Endodermal cell (in vitro differentiated cells): Measurements from ENCODE around the gene EEF1A1. TPM values are rescaled to one million over a fixed set of nuclear protein-coding genes. Genes with fewer than 3 reads are reported as not detected.
A peak's percentile ranks its signal among the peaks of the same experiment; 100 is the strongest.
"Not testable (repeated sequence)": the region's sequence is repeated elsewhere in the genome, so short reads cannot be mapped to it uniquely, and the experiment has no call there.

Experiments used
- DNase-seq: peaks from one replicate; pipeline ENCODE4 v3.0.0-alpha.2; 2017
- H3K27ac ChIP-seq: 2 replicates; pipeline ENCODE4 v1.5.1; 2013; ENCODE audit warnings: mild to moderate bottlenecking, low read depth, low read length, moderate library complexity
- H3K27me3 ChIP-seq: 2 replicates; pipeline ENCODE4 v1.6.1; 2013; ENCODE audit warnings: mild to moderate bottlenecking, low read length, moderate library complexity; ENCODE audit not compliant: insufficient read depth, control insufficient read depth, poor library complexity, severe bottlenecking
- H3K36me3 ChIP-seq: 2 replicates; pipeline ENCODE4 v1.7.0; 2013; ENCODE audit warnings: mild to moderate bottlenecking, low read length, moderate library complexity; ENCODE audit not compliant: control insufficient read depth, insufficient read depth
- H3K4me1 ChIP-seq: one replicate; pipeline ENCODE4 v1.7.0; 2013; ENCODE audit warnings: low read length; ENCODE audit not compliant: control insufficient read depth, insufficient read depth
- H3K4me3 ChIP-seq: 2 replicates; pipeline ENCODE4 v1.5.1; 2013; ENCODE audit warnings: mild to moderate bottlenecking, low read length, moderate library complexity
- H3K9ac ChIP-seq: 2 replicates; pipeline ENCODE4 v1.6.1; 2013; ENCODE audit warnings: mild to moderate bottlenecking, low read length, moderate library complexity; ENCODE audit not compliant: poor library complexity, severe bottlenecking; ENCODE audit errors: extremely low read depth
- H3K9me3 ChIP-seq: 2 replicates; pipeline ENCODE4 v1.6.1; 2013; ENCODE audit warnings: mild to moderate bottlenecking, low read length, moderate library complexity; ENCODE audit not compliant: control insufficient read depth
- H3K27ac Mint-ChIP-seq: 2 replicates; pipeline ENCODE4 v1.8.0; 2020; ENCODE audit warnings: mixed read lengths
- H3K27me3 Mint-ChIP-seq: 2 replicates; pipeline ENCODE4 v1.8.0; 2021; ENCODE audit warnings: mild to moderate bottlenecking, mixed read lengths; ENCODE audit not compliant: insufficient read depth
- H3K36me3 Mint-ChIP-seq: 2 replicates; pipeline ENCODE4 v1.8.0; 2020; ENCODE audit warnings: low read depth, mixed read lengths
- H3K4me1 Mint-ChIP-seq: 2 replicates; pipeline ENCODE4 v1.8.0; 2020; ENCODE audit warnings: mixed read lengths
- H3K4me3 Mint-ChIP-seq: 2 replicates; pipeline ENCODE4 v1.8.0; 2020; ENCODE audit warnings: mild to moderate bottlenecking, moderate library complexity, mixed read lengths
- H3K9me3 Mint-ChIP-seq: 2 replicates; pipeline ENCODE4 v1.8.0; 2020; ENCODE audit warnings: mild to moderate bottlenecking, mixed read lengths
- WGBS, 2 experiments: methylation state at CpG; one replicate each; pipeline versions ENCODE4 v1.1.5 to v1.1.7; 2013; ENCODE audit warnings: missing lambda C conversion rate in 2 of 2, mixed read lengths in 1 of 2; ENCODE audit not compliant: insufficient coverage in 1 of 2, insufficient read length in 1 of 2; 5-methylcytosine and 5-hydroxymethylcytosine counted together
- long read RNA-seq, 4 experiments: library from polyadenylated mRNA in 2 of 4; library from RNA in 1 of 4; library from capped mRNA in 1 of 4; stranded (forward) in 3 of 4; unstranded in 1 of 4; transcript quantifications; one replicate each; pipeline ENCODE4 v2.0.0, GENCODE V29; 2020 to 2021; ENCODE audit warnings: inconsistent platforms in 1 of 4
- polyA plus RNA-seq, 2 experiments: library from polyadenylated mRNA; stranded (reverse); fragments of 50-300 nt; gene quantifications; one replicate each; pipeline ENCODE4 v1.2.3, GENCODE V29; 2013
- total RNA-seq, 2 donors: library from RNA; stranded (reverse); fragmentation: NEBNext Ultra II Directional in 1 of 2; extraction: Animal tissue kit (Norgen Biotek cat#: 25700) in 1 of 2; gene quantifications; 2 replicates in 1 of 2; 3 replicates in 1 of 2; pipeline ENCODE4 v1.2.1, GENCODE V29; 2021
- TF ChIP-seq, protein P1 (sequence below): fragments of 200-600 bp; sonication (generic); conservative IDR thresholded peaks from 2 replicates; pipeline ENCODE4 v1.5.0; 2021; ENCODE audit warnings: antibody characterized with exemption, mild to moderate bottlenecking

EEF1A1 gene
- total RNA-seq: over 10,000 TPM in 1 of 2 donors, 1,000 to 10,000 TPM in 1; 8,118 to 11,075 TPM
- 8,040 TPM for polyA plus RNA-seq (2013, experiment 1 of 2)
- polyA plus RNA-seq (2013, experiment 2 of 2): 7,552 TPM
- long read RNA-seq, experiment 1, full-length matches to known transcripts: 2,800 of 3,914 reads
- long read RNA-seq, experiment 1, partial matches to known transcripts: 810 of 3,914 reads
- long read RNA-seq, experiment 1, other reads (novel, unspliced or antisense): 304 of 3,914 reads
- long read RNA-seq, experiment 2, full-length matches to known transcripts: 2,093 of 2,496 reads
- long read RNA-seq, experiment 2, partial matches to known transcripts: 390 of 2,496 reads
- long read RNA-seq, experiment 2, other reads (novel, unspliced or antisense): 13 of 2,496 reads
- long read RNA-seq, experiment 3, full-length matches to known transcripts: 33,485 of 33,866 reads
- long read RNA-seq, experiment 3, partial matches to known transcripts: 160 of 33,866 reads
- long read RNA-seq, experiment 3, other reads (novel, unspliced or antisense): 221 of 33,866 reads
- long read RNA-seq, experiment 4, full-length matches to known transcripts: 19,431 of 21,583 reads
- long read RNA-seq, experiment 4, partial matches to known transcripts: 2,011 of 21,583 reads
- long read RNA-seq, experiment 4, other reads (novel, unspliced or antisense): 141 of 21,583 reads

DNA sequence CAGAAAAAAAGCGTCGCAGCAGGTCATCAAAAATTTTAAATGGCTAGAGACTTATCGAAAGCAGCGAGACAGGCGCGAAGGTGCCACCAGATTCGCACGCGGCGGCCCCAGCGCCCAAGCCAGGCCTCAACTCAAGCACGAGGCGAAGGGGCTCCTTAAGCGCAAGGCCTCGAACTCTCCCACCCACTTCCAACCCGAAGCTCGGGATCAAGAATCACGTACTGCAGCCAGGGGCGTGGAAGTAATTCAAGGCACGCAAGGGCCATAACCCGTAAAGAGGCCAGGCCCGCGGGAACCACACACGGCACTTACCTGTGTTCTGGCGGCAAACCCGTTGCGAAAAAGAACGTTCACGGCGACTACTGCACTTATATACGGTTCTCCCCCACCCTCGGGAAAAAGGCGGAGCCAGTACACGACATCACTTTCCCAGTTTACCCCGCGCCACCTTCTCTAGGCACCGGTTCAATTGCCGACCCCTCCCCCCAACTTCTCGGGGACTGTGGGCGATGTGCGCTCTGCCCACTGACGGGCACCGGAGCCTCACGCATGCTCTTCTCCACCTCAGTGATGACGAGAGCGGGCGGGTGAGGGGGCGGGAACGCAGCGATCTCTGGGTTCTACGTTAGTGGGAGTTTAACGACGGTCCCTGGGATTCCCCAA, at the start of gene EEF1A1:
Gene EEF1A1 (minus strand): TSS at position 345 of the 663 bp plus-strand sequence. CDS start 1,006 bp downstream, outside the sequence.
- peak within 1 kb of the TSS; percentile 99 for H3K4me3 Mint-ChIP-seq
- WGBS, 2 experiments: 0 to 1% methylated on average over 22 to 53 of the region's 53 CpGs
- H3K9me3 Mint-ChIP-seq: no peaks in the 10 kb centered on the region
- H3K4me1 ChIP-seq: no peaks in the 10 kb centered on the region
- peak; percentile 100 for DNase-seq
- H3K27me3 ChIP-seq: no peaks in the 10 kb centered on the region
- peaks cover 19% of the 10 kb centered on the region for H3K4me1 Mint-ChIP-seq
- peaks cover 45% of the 10 kb centered on the region for H3K36me3 ChIP-seq
- TF ChIP-seq, protein P1, sequence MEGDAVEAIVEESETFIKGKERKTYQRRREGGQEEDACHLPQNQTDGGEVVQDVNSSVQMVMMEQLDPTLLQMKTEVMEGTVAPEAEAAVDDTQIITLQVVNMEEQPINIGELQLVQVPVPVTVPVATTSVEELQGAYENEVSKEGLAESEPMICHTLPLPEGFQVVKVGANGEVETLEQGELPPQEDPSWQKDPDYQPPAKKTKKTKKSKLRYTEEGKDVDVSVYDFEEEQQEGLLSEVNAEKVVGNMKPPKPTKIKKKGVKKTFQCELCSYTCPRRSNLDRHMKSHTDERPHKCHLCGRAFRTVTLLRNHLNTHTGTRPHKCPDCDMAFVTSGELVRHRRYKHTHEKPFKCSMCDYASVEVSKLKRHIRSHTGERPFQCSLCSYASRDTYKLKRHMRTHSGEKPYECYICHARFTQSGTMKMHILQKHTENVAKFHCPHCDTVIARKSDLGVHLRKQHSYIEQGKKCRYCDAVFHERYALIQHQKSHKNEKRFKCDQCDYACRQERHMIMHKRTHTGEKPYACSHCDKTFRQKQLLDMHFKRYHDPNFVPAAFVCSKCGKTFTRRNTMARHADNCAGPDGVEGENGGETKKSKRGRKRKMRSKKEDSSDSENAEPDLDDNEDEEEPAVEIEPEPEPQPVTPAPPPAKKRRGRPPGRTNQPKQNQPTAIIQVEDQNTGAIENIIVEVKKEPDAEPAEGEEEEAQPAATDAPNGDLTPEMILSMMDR: no peak
- peak within 1 kb of the TSS; percentile 97 for H3K27ac ChIP-seq
- peak within 1 kb of the TSS; percentile 92 for H3K4me3 ChIP-seq
- H3K36me3 Mint-ChIP-seq: peaks cover 50% of the 10 kb centered on the region
- H3K27ac Mint-ChIP-seq: peak within 1 kb of the TSS; percentile 100
- no peaks in the 10 kb centered on the region for H3K9me3 ChIP-seq
- peak within 1 kb of the TSS; percentile 99 for H3K9ac ChIP-seq
- H3K27me3 Mint-ChIP-seq: no peaks in the 10 kb centered on the region

DNA sequence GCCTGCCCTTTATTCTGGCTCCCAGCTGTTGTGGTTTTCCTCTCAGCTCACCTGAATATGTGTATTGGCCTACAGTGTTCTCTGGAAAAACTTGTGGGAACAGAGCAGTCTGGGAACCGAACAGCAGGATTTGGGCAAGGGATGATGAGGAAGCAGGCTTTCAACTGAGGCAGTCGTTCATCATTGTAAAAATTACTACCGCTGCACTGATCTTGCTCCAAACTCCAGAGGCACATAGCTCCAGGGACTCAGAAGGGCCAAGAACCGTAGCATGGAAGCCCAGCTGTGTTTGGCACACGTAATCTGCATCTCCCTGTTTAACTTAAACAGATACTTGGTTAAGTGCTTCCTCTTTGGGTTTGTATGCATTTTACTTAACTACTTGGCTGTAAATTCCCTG, 48.3 kb upstream of the EEF1A1 start:
- H3K27me3 ChIP-seq: no peaks in the 10 kb centered on the region
- H3K9ac ChIP-seq: no peak overlapping the region
- Mint-ChIP-seq H3K27me3 (peaks cover 3% of the 10 kb centered on the region), H3K36me3 (no peaks in the 10 kb centered on the region), H3K4me1 (no peaks in the 10 kb centered on the region), H3K27ac (no peak overlapping the region), H3K9me3 (peaks cover 19% of the 10 kb centered on the region), H3K4me3 (no peak overlapping the region)
- DNase-seq: no peak
- no peaks in the 10 kb centered on the region for H3K36me3 ChIP-seq
- TF ChIP-seq, protein P1: no peak
- no peak overlapping the region for H3K27ac ChIP-seq
- 91 to 94% methylated on average over 4 to 5 of the region's 5 CpGs for WGBS, 2 experiments
- no peaks in the 10 kb centered on the region for H3K4me1 ChIP-seq
- H3K9me3 ChIP-seq: peaks cover 10% of the 10 kb centered on the region
- H3K4me3 ChIP-seq: no peak overlapping the region

DNA sequence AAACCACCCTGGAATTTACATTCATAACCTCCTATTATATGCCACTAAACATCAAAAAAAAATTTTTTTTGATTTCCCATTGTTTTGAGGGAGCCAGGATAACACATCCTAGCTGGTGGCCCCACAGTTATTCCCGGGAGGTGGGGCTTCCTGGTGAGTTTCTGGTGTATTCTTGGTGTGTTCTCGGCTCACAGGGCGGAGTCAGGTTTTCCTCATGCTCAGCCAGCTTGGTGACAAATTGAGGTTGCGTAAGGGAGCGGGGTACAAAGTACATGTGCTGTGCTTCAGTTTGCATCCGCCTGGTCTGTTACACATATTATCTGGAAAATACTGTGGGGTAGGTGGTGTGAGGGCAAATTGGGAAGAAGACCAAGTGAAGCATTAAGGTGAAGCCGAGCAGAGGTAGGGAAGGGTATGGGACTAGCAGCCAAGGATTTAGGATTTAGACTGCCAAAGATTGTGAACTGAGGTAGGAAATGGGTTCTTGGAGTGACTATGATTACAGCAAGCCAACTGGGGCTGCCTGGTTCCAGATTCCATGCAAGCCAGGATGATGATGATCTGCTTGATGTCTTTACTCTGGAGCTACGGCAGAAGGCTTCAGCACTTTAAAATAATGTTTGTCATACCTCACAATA, 46.2 kb upstream of the EEF1A1 start:
- Mint-ChIP-seq H3K36me3 (no peaks in the 10 kb centered on the region), H3K4me3 (no peak overlapping the region), H3K4me1 (no peaks in the 10 kb centered on the region), H3K9me3 (peaks cover 8% of the 10 kb centered on the region), H3K27ac (peak overlapping the region; percentile 58), H3K27me3 (peaks cover 3% of the 10 kb centered on the region)
- no peaks in the 10 kb centered on the region for H3K27me3 ChIP-seq
- H3K9ac ChIP-seq: no peak overlapping the region
- H3K27ac ChIP-seq: no peak overlapping the region
- H3K4me1 ChIP-seq: no peaks in the 10 kb centered on the region
- TF ChIP-seq, protein P1: no peak
- no peaks in the 10 kb centered on the region for H3K36me3 ChIP-seq
- H3K9me3 ChIP-seq: no peaks in the 10 kb centered on the region
- no peak for DNase-seq
- H3K4me3 ChIP-seq: no peak overlapping the region
- 92 to 94% methylated on average over 6 to 8 of the region's 8 CpGs for WGBS, 2 experiments

DNA sequence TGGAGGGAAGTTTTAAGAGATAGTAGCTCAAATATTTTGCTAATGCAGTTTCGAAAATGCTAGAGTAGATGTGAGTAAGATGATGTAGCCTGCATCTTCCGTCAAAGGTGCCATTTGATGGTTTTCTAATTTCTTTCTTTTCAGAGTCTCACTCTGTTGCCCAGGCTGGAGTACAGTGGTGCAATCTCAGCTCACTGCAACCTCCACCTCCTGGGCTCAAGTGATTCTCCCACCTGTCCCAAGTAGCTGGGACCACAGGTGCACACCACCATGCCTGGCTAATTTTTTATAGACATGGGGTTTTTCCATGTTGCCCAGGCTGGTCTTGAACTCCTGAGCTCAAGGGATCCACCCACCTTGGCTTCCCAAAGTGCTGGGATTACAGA, 45.6 kb upstream of the EEF1A1 start:
- H3K4me1 ChIP-seq, H3K9ac ChIP-seq, H3K36me3 Mint-ChIP-seq, DNase-seq, H3K9me3 Mint-ChIP-seq, H3K27me3 Mint-ChIP-seq, H3K9me3 ChIP-seq, H3K4me1 Mint-ChIP-seq, H3K36me3 ChIP-seq, H3K4me3 ChIP-seq, H3K4me3 Mint-ChIP-seq, H3K27me3 ChIP-seq: not testable (repeated sequence)
- H3K27ac Mint-ChIP-seq: peak overlapping the region; percentile 61
- peak overlapping the region; percentile 92 for H3K27ac ChIP-seq
- WGBS, 2 experiments: 75 to 88% methylated on average over 2 of the region's 2 CpGs
